AG04450 (cell line): ENCODE results near the gene BPIFB1. TPM values are rescaled to one million over a fixed set of nuclear protein-coding genes. Genes with fewer than 3 reads are reported as not detected.

ENCODE experiments used
- polyA plus RNA-seq: library from polyadenylated mRNA; depleted of rRNA; stranded (reverse); fragments of >200 nt; gene quantifications from 2 replicates; pipeline ENCODE4 v1.2.3, GENCODE V29; 2011; rRNA removed

Gene BPIFB1
- polyA plus RNA-seq, 1 experiment, result not detected

Other genes starting within 250 kb of the BPIFB1 start
- not detected in 2 replicates for gene BPIFB3, start 229.3 kb upstream of the BPIFB1 start, polyA plus RNA-seq
- gene BPIFB4, start 203.6 kb upstream of the BPIFB1 start, polyA plus RNA-seq, result not detected in 2 replicates
- not detected in 2 replicates for gene BPIFA2, start 115.1 kb upstream of the BPIFB1 start, polyA plus RNA-seq
- gene BPIFA3, start 65.9 kb upstream of the BPIFB1 start, polyA plus RNA-seq, result not detected in 2 replicates
- not detected in 2 replicates for gene BPIFA1, start 47.2 kb upstream of the BPIFB1 start, polyA plus RNA-seq
- 24.6 and 25.6 TPM in 2 replicates for gene CDK5RAP1, start 118.3 kb downstream of the BPIFB1 start, polyA plus RNA-seq
- gene SNTA1, start 160.5 kb downstream of the BPIFB1 start, polyA plus RNA-seq, result 6.5 and 9.5 TPM in 2 replicates
- 10.2 and 11.3 TPM in 2 replicates for gene CBFA2T2, start 206.9 kb downstream of the BPIFB1 start, polyA plus RNA-seq